ENCODE data around the gene UCP2.

- TF ChIP-seq POLR2A (IDR thresholded peaks at IDR 0.05) (no peak), CTCF (IDR thresholded peaks at IDR 0.05) (no peak)
Measured at GRCh38 chr11:74017631-74018030, 35.0 kb upstream of the UCP2 start.
